Natural killer cell (primary cell): ENCODE data around the gene TMEM238L. TPM values are rescaled to one million over a fixed set of nuclear protein-coding genes. Genes with fewer than 3 reads are reported as not detected.

Experiments used
- ATAC-seq, 3 donors: fragments of 150-1000 bp in 2 of 3; fragments of 200-7000 bp in 1 of 3; cut with Tn5 transposase; 1 replicate in 1 of 3; 2 replicates in 2 of 3; pipeline ENCODE4 v1.10.0; 2021; ENCODE audit warnings: mild to moderate bottlenecking in 2 of 3, moderate library complexity in 2 of 3
- DNase-seq, 2 donors: peaks; one replicate each; pipeline versions ENCODE4 v3.0.0 to v3.0.0-alpha.2; 2013 to 2021; ENCODE audit warnings: mixed read lengths in 1 of 2
- H3K27ac ChIP-seq: one replicate; pipeline ENCODE4 v1.5.1; 2013; ENCODE audit warnings: mild to moderate bottlenecking, low read length
- H3K27me3 ChIP-seq: one replicate; pipeline ENCODE4 v1.6.1; 2013; ENCODE audit warnings: low read length; ENCODE audit not compliant: control insufficient read depth, insufficient read depth
- H3K36me3 ChIP-seq: one replicate; pipeline ENCODE4 v1.6.1; 2013; ENCODE audit warnings: low read length; ENCODE audit not compliant: control insufficient read depth, insufficient read depth
- H3K4me1 ChIP-seq: one replicate; pipeline ENCODE4 v1.6.1; 2013; ENCODE audit warnings: low read length; ENCODE audit not compliant: control insufficient read depth, insufficient read depth
- H3K4me3 ChIP-seq: one replicate; pipeline ENCODE4 v1.5.1; 2013; ENCODE audit warnings: low read length
- H3K9me3 ChIP-seq: one replicate; pipeline ENCODE4 v1.6.1; 2013; ENCODE audit warnings: low read length; ENCODE audit not compliant: control insufficient read depth, insufficient read depth
- H3K27ac Mint-ChIP-seq, 2 donors: one replicate each; pipeline ENCODE4 v1.8.0; 2022; ENCODE audit warnings: mild to moderate bottlenecking in 2 of 2, mixed read lengths in 2 of 2, moderate library complexity in 1 of 2
- H3K27me3 Mint-ChIP-seq, 2 donors: one replicate each; pipeline ENCODE4 v1.8.0; 2022; ENCODE audit warnings: low read depth in 2 of 2, mixed read lengths in 2 of 2
- H3K36me3 Mint-ChIP-seq: one replicate; pipeline ENCODE4 v1.8.0; 2022; ENCODE audit warnings: mixed read lengths
- H3K4me1 Mint-ChIP-seq, 2 donors: one replicate each; pipeline ENCODE4 v1.8.0; 2022; ENCODE audit warnings: mixed read lengths in 2 of 2
- H3K4me3 Mint-ChIP-seq: one replicate; pipeline ENCODE4 v1.8.0; 2022; ENCODE audit warnings: mild to moderate bottlenecking, moderate library complexity, mixed read lengths
- H3K9me3 Mint-ChIP-seq, 2 donors: one replicate each; pipeline ENCODE4 v1.8.0; 2022; ENCODE audit warnings: mixed read lengths in 2 of 2
- CTCF ChIP-seq: fragments of 200-600 bp; IDR thresholded peaks from one replicate; pipeline ENCODE4 v1.8.0; 2022; ENCODE audit warnings: antibody characterized with exemption
- WGBS: methylation state at CpG from one replicate; pipeline ENCODE4 v1.1.7; 2013; ENCODE audit warnings: missing lambda C conversion rate; ENCODE audit not compliant: insufficient coverage; 5-methylcytosine and 5-hydroxymethylcytosine counted together
- intact Hi-C: fragments of 100-400 bp; cut with micrococcal nuclease; formaldehyde crosslinking; loops from one replicate; pipeline ENCODE4 v1.14.2; 2022
- total RNA-seq, 4 donors: library from RNA; stranded (reverse); fragments of 120-200 nt in 1 of 4; gene quantifications; one replicate each; pipeline versions ENCODE4 v1.2.3 to v1.2.4, GENCODE V29; 2013 to 2022

The TMEM238L gene
- total RNA-seq, 3 donors from 2014 or later (not counting 1 experiment from before 2014, with no cell fraction given): not detected

GRCh38 chr17:10807704-10808128, 3.8 kb upstream of the TMEM238L start:
- no peaks in the 10 kb centered on the region for H3K4me1 Mint-ChIP-seq
- no peak for TF ChIP-seq CTCF
- ATAC-seq: no peak
- Histone ChIP-seq H3K36me3 (no peaks in the 10 kb centered on the region), H3K4me3 (no peak overlapping the region), H3K4me1 (no peaks in the 10 kb centered on the region), H3K27ac (no peak overlapping the region), H3K27me3 (no peaks in the 10 kb centered on the region), H3K9me3 (no peaks in the 10 kb centered on the region)
- no peak overlapping the region for H3K4me3 Mint-ChIP-seq
- intact Hi-C loops: no loop called here
- DNase-seq: no peak
- no peaks in the 10 kb centered on the region for H3K9me3 Mint-ChIP-seq
- no peaks in the 10 kb centered on the region for H3K36me3 Mint-ChIP-seq
- H3K27me3 Mint-ChIP-seq: no peaks in the 10 kb centered on the region
- no peak overlapping the region for H3K27ac Mint-ChIP-seq
- WGBS: 85% methylated on average over 7 of the region's 7 CpGs

- no peaks in the 10 kb centered on the region for H3K36me3 ChIP-seq
- Mint-ChIP-seq H3K36me3 (no peaks in the 10 kb centered on the region), H3K27me3 (no peaks in the 10 kb centered on the region), H3K27ac (no peak overlapping the region), H3K4me3 (no peak overlapping the region), H3K9me3 (no peaks in the 10 kb centered on the region), H3K4me1 (no peaks in the 10 kb centered on the region)
- no peaks in the 10 kb centered on the region for H3K27me3 ChIP-seq
- no peaks in the 10 kb centered on the region for H3K4me1 ChIP-seq
- H3K27ac ChIP-seq: no peak overlapping the region
- no peak for TF ChIP-seq CTCF
- no peak for DNase-seq
- H3K9me3 ChIP-seq: no peaks in the 10 kb centered on the region
- no peak overlapping the region for H3K4me3 ChIP-seq
- intact Hi-C loops: no loop called here
- WGBS: 77% methylated on average over 8 of the region's 9 CpGs
- ATAC-seq: no peak
Measured at GRCh38 chr17:10806545-10807262, 2.8 kb upstream of the TMEM238L start.

- no peak overlapping the region for H3K4me3 Mint-ChIP-seq
- Histone ChIP-seq H3K36me3 (no peaks in the 10 kb centered on the region), H3K27ac (no peak overlapping the region), H3K4me3 (no peak overlapping the region), H3K4me1 (no peaks in the 10 kb centered on the region), H3K27me3 (no peaks in the 10 kb centered on the region), H3K9me3 (no peaks in the 10 kb centered on the region)
- H3K9me3 Mint-ChIP-seq: no peaks in the 10 kb centered on the region
- no peaks in the 10 kb centered on the region for H3K27me3 Mint-ChIP-seq
- intact Hi-C loops: no loop called here
- TF ChIP-seq CTCF: no peak
- WGBS: 90% methylated on average over 6 of the region's 6 CpGs
- no peak overlapping the region for H3K27ac Mint-ChIP-seq
- no peak for ATAC-seq
- no peaks in the 10 kb centered on the region for H3K36me3 Mint-ChIP-seq
- no peaks in the 10 kb centered on the region for H3K4me1 Mint-ChIP-seq
- DNase-seq: no peak
Measured at GRCh38 chr17:10805911-10806310, 2.0 kb upstream of the TMEM238L start.

GRCh38 chr17:10804546-10804945, 647 bp upstream of the TMEM238L start:
- H3K9me3 ChIP-seq: no peaks in the 10 kb centered on the region
- Mint-ChIP-seq H3K4me3 (no peak overlapping the region), H3K27me3 (no peaks in the 10 kb centered on the region), H3K9me3 (no peaks in the 10 kb centered on the region), H3K36me3 (no peaks in the 10 kb centered on the region), H3K27ac (no peak overlapping the region), H3K4me1 (no peaks in the 10 kb centered on the region)
- 90% methylated on average over 7 of the region's 7 CpGs for WGBS
- TF ChIP-seq CTCF: no peak
- DNase-seq: no peak
- no peak for ATAC-seq
- no peak overlapping the region for H3K4me3 ChIP-seq
- no peaks in the 10 kb centered on the region for H3K4me1 ChIP-seq
- no peaks in the 10 kb centered on the region for H3K36me3 ChIP-seq
- H3K27me3 ChIP-seq: no peaks in the 10 kb centered on the region
- no peak overlapping the region for H3K27ac ChIP-seq
- intact Hi-C loops: no loop called here
